ENCODE data around the gene HIP1R. TPM values are rescaled to one million over a fixed set of nuclear protein-coding genes. Genes with fewer than 3 reads are reported as not detected.
A peak's percentile ranks its signal among the peaks of the same experiment; 100 is the strongest.

The HIP1R gene
- total and polyA plus RNA-seq, 10 of the 15 experiments (the other 5 are each of a cell fraction or from before 2014, with no cell fraction given), result 0.18 to 27.7 (median 11.7) TPM

- intact Hi-C loops (cut with micrococcal nuclease; ENCODE audit: unreplicated experiment) (loop anchor here (10.0 kb wide), 1 partner anchor 1887 kb away; no protein-coding TSS in a partner anchor), in situ Hi-C loops (cut with MboI) (no loop called here)
- no peaks in the 10 kb centered on the region for H3K36me3 ChIP-seq (ENCODE audit: control insufficient read depth in 2 of 2, insufficient read depth in 2 of 2, low read length in 1 of 2)
- no TSS peak for BruUV-seq (replicated peaks)
- ChIA-PET CTCF (interaction anchor here (0.9 to 5.7 kb wide), 8 partner anchors 8 to 94 kb away, joined by 3 to 19 read pairs (median 6); partner anchors contain the start of gene ABCB9), RAD21 (ENCODE audit: unreplicated experiment) (interaction anchor here (0.8 to 3.2 kb wide), 11 partner anchors 10 to 94 kb away, joined by 3 to 17 read pairs (median 4); no protein-coding TSS in a partner anchor), SMC1A (ENCODE audit: uncharacterized antibody, unreplicated experiment) (interaction anchor here (1.1 to 7.6 kb wide), 12 partner anchors 8 to 350 kb away, joined by 3 to 64 read pairs (median 4); no protein-coding TSS in a partner anchor), POLR2A (interaction anchor here (1.7 to 4.5 kb wide), 5 partner anchors 9 to 38 kb away, joined by 4 to 23 read pairs (median 15); no protein-coding TSS in a partner anchor)
- FAIRE-seq (peak; percentile 41), ATAC-seq (peak; percentile 63), DNase-seq (ENCODE audit: low read depth, low spot score) (no peak)
- H3K27ac ChIP-seq (ENCODE audit: control insufficient read depth, insufficient read depth), result peak overlapping the region; percentile 71
- peak overlapping the region; percentile 51 for H3K4me3 ChIP-seq
- peaks cover 65% of the 10 kb centered on the region for H3K79me2 ChIP-seq (ENCODE audit: control insufficient read depth, insufficient read depth, low read length)
- H3K4me1 ChIP-seq (ENCODE audit: control insufficient read depth, insufficient read depth, low read length), result peaks cover 36% of the 10 kb centered on the region
- H3K4me2 ChIP-seq (ENCODE audit: control insufficient read depth, insufficient read depth), result peak overlapping the region; percentile 92
- H3K9ac ChIP-seq (ENCODE audit: control insufficient read depth, insufficient read depth, low read length), result peak overlapping the region; percentile 54; the same call in 1 of the 2 replicates
- no peaks in the 10 kb centered on the region; the same call in none of the 2 replicates for H4K20me1 ChIP-seq (ENCODE audit: control insufficient read depth, insufficient read depth)
- no peaks in the 10 kb centered on the region for H3K27me3 ChIP-seq (replicated peaks in 1 of 2; ENCODE audit: control insufficient read depth in 2 of 2, insufficient read depth in 2 of 2, low read length in 1 of 2)
- WGBS (ENCODE audit: insufficient coverage, insufficient replicate concordance, low lambda C conversion rate, missing lambda C conversion rate), result 14% methylated on average over 12 of the region's 12 CpGs
- H3K9me3 ChIP-seq (replicated peaks; ENCODE audit: control insufficient read depth, insufficient read depth, low read length), result no peaks in the 10 kb centered on the region
- H2AFZ ChIP-seq (ENCODE audit: control insufficient read depth, low read depth, low read length), result no peak overlapping the region; the same call in 1 of the 2 replicates
- no peak for TF ChIP-seq NR2C1 (IDR thresholded peaks at IDR 0.05)
- TF ChIP-seq TCF3 (IDR thresholded peaks at IDR 0.05; ENCODE audit: borderline replicate concordance, insufficient read depth, low read depth, low read length), result no peak
- peak in 1 of 2 experiments; percentile 86; a peak in 2 of 4 replicates for TF ChIP-seq ETV6 (conservative IDR thresholded peaks at IDR 0.05 in 1 of 2, IDR thresholded peaks at IDR 0.05 in 1 of 2; ENCODE audit: borderline replicate concordance in 1 of 2, low read depth in 1 of 2)
- no peak for TF ChIP-seq IRF5 (IDR thresholded peaks at IDR 0.05; ENCODE audit: borderline replicate concordance)
- 0 out of 2 replicates have a peak, but pooled peaks have one; percentile 32 for TF ChIP-seq HDGF (IDR thresholded peaks at IDR 0.05)
- no peak for TF ChIP-seq RAD51 (IDR thresholded peaks at IDR 0.05)
- TF ChIP-seq GATAD2B (conservative IDR thresholded peaks at IDR 0.05; ENCODE audit: low read depth), result no peak
- TF ChIP-seq SIN3A (IDR thresholded peaks at IDR 0.05; ENCODE audit: low read depth, low read length), result no peak
- no peak for TF ChIP-seq EED (IDR thresholded peaks at IDR 0.05; ENCODE audit: low read depth)
- no peak for TF ChIP-seq SUPT20H (IDR thresholded peaks at IDR 0.05; ENCODE audit: borderline replicate concordance, control insufficient read depth, low read depth, low read length)
- TF ChIP-seq CBX3 (IDR thresholded peaks at IDR 0.05; ENCODE audit: borderline replicate concordance, low read depth), result no peak
- peak; percentile 62; the same call in 1 of the 2 replicates for TF ChIP-seq SPI1 (IDR thresholded peaks at IDR 0.05; ENCODE audit: borderline replicate concordance, insufficient read depth, low read depth, low read length)
- TF ChIP-seq MTA2 (IDR thresholded peaks at IDR 0.05; ENCODE audit: low read depth), result no peak
- TF ChIP-seq TCF12 (IDR thresholded peaks at IDR 0.05; ENCODE audit: low read depth, low read length), result no peak
- TF ChIP-seq MYB (IDR thresholded peaks at IDR 0.05; ENCODE audit: borderline replicate concordance, low read depth, low read length), result no peak
- no peak for TF ChIP-seq KAT2A (conservative IDR thresholded peaks at IDR 0.05; ENCODE audit: control insufficient read depth, low read depth, low read length)
- peak; percentile 38; the same call in 1 of the 2 replicates for TF ChIP-seq CREM (IDR thresholded peaks at IDR 0.05; ENCODE audit: low read depth)
- TF ChIP-seq NRF1 (conservative IDR thresholded peaks at IDR 0.05; ENCODE audit: low read depth, low read length), result no peak
- TF ChIP-seq MTA3 (IDR thresholded peaks at IDR 0.05; ENCODE audit: borderline replicate concordance, low read length), result no peak
- TF ChIP-seq E2F4 (IDR thresholded peaks at IDR 0.05; ENCODE audit: low read depth, low read length), result no peak
- no peak for TF ChIP-seq MLLT1 (IDR thresholded peaks at IDR 0.05)
These were observed 53.0 kb downstream of the HIP1R start for GRCh38 chr12:122888232-122888752.

All from GM12878 (cell line).